BE2C (cell line): ENCODE results near the gene SMIM13.

ENCODE experiments used
- DNase-seq: peaks from one replicate; pipeline ENCODE4 v3.0.0-alpha.2; 2020
- H3K27me3 ChIP-seq: fragments of 250-450 bp; sonication (Bioruptor Pico); 2 replicates; pipeline ENCODE4 v1.5.1; 2020; ENCODE audit warnings: mild to moderate bottlenecking
- H3K36me3 ChIP-seq: fragments of 250-450 bp; sonication (Bioruptor Pico); 2 replicates; pipeline ENCODE4 v1.5.1; 2020; ENCODE audit warnings: mild to moderate bottlenecking
- H3K4me1 ChIP-seq: fragments of 250-450 bp; sonication (Bioruptor Pico); 2 replicates; pipeline ENCODE4 v1.5.1; 2020
- H3K4me3 ChIP-seq: 2 replicates; pipeline ENCODE4 v1.5.1; 2011; ENCODE audit warnings: low read depth, low read length
- H3K9me3 ChIP-seq: fragments of 250-450 bp; sonication (Bioruptor Pico); 2 replicates; pipeline ENCODE4 v1.5.1; 2020
- CTCF ChIP-seq: IDR thresholded peaks from 2 replicates; pipeline ENCODE4 v1.5.1; 2012; ENCODE audit warnings: mild to moderate bottlenecking, low read depth, low read length

Gene SMIM13

GRCh38 chr6:11064836-11065235 is 28.8 kb upstream of the SMIM13 start:
- DNase-seq, result no peak
- no peaks in the 10 kb centered on the region for H3K27me3 ChIP-seq
- no peaks in the 10 kb centered on the region for H3K9me3 ChIP-seq
- no peak overlapping the region for H3K4me3 ChIP-seq
- no peaks in the 10 kb centered on the region for H3K36me3 ChIP-seq
- no peaks in the 10 kb centered on the region; the same call in 1 of the 2 replicates for H3K4me1 ChIP-seq
- no peak for TF ChIP-seq CTCF

- Histone ChIP-seq H3K36me3 (no peaks in the 10 kb centered on the region), H3K27me3 (no peaks in the 10 kb centered on the region), H3K4me3 (no peak overlapping the region), H3K4me1 (no peaks in the 10 kb centered on the region; the same call in 1 of the 2 replicates), H3K9me3 (no peaks in the 10 kb centered on the region)
- no peak for TF ChIP-seq CTCF
- DNase-seq, result no peak
These were observed 28.0 kb upstream of the SMIM13 start for GRCh38 chr6:11065436-11066202.

DNA sequence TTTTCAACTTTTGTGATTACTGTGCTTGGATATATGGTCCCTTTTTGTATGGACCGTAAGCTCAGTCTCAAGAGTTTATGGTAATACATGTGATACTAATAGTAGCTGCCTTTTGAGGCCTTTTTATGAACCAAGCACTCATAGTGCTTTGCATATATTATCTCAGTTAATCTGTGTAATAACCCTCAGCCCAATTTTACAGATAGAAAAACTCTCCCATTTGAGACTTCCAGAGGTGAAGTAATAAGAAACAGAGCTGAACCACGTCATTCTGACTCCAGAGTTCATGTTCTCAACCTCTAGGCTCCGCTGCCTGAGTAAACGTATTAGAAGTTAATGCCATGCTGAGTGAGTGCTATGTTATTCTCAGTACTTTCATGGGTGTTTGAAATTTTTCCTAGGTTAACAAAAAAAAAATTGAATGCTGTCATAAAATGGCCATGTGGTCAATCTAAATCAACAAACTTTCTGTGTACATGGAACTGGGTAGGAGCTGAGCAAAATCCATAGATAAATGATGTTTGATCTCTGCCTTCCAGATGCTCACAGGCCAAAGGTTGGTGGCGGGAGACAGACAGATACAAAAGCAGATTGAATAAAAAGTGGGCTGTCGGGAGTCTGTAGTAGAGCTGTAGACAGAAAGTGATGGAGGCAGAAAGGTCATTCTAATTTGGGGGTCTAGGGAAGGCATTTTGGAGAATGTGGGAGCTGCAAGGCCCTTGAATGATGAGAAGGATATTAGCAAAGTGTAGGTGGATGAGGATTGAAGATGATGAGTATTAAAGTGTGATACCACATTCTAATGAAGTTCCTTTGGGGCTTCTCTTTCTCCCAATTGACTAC is 26.9 kb upstream of the SMIM13 start:
- TF ChIP-seq CTCF, result no peak
- Histone ChIP-seq H3K9me3 (no peaks in the 10 kb centered on the region), H3K4me3 (no peak overlapping the region), H3K4me1 (no peaks in the 10 kb centered on the region; the same call in 1 of the 2 replicates), H3K36me3 (no peaks in the 10 kb centered on the region), H3K27me3 (no peaks in the 10 kb centered on the region)
- no peak for DNase-seq

DNA sequence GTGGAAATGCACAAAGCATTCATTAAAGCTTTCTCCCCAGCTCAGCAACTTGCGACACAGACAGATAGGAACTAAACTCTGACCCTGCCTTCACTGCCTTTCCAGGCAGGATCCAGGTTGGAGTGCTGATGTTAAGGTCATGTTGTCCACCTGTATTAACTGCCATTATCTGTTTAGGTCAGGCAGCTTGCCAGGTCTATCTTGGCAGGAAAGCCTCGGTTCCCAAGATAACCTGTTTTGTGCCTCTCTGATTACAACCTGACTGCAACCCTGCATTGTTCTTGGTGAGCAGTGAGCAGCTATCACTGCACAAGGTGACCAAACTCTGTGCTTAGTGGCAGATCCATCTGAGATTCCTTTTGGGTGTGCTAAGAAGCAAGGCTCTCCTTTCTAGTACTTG is 26.3 kb upstream of the SMIM13 start:
- H3K36me3 ChIP-seq, result no peaks in the 10 kb centered on the region
- no peak for DNase-seq
- no peak for TF ChIP-seq CTCF

GRCh38 chr6:11069760-11070159 is 23.9 kb upstream of the SMIM13 start:
- H3K4me3 ChIP-seq, result no peak overlapping the region
- no peak for DNase-seq
- no peaks in the 10 kb centered on the region for H3K27me3 ChIP-seq
- no peaks in the 10 kb centered on the region for H3K36me3 ChIP-seq
- no peaks in the 10 kb centered on the region; the same call in 1 of the 2 replicates for H3K4me1 ChIP-seq
- TF ChIP-seq CTCF, result no peak
- no peaks in the 10 kb centered on the region for H3K9me3 ChIP-seq

More for the DNA sequence above, 26.3 kb upstream of the SMIM13 start:
- H3K27me3 ChIP-seq, result no peaks in the 10 kb centered on the region
- H3K9me3 ChIP-seq, result no peaks in the 10 kb centered on the region
- no peak overlapping the region for H3K4me3 ChIP-seq
- H3K4me1 ChIP-seq, result no peaks in the 10 kb centered on the region; the same call in 1 of the 2 replicates
